Measurements from ENCODE around the gene SKA2.

DNA sequence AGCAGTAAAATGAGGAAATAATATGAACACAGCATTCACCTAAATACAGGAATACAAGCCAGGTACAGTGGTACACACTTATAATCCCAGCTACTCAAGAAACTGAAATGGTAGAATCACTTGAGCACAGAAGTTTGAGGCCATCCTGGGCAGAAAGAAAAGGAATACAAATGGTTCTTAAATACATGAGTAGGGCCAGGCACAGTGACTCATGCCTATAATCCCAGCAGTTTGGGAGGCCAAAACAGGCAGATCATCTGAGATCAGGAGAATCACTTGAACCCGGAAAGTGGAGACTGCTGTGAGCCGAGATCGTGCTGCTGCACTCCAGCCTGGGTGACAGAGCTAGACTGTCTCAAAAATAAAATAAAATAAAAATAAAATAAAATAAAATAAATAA, 31.9 kb upstream of the SKA2 start:
- TF ChIP-seq CTCF (conservative IDR thresholded peaks at IDR 0.05; ENCODE audit: low read depth in 2 of 2) (no peak), ETS1 (IDR thresholded peaks at IDR 0.05) (no peak), EZH2 (IDR thresholded peaks at IDR 0.05; ENCODE audit: low read depth, unreplicated experiment) (no peak), ZNF462 (CRISPR knock-in tag; IDR thresholded peaks at IDR 0.05) (no peak)
- TF ChIP-seq, protein P1, sequence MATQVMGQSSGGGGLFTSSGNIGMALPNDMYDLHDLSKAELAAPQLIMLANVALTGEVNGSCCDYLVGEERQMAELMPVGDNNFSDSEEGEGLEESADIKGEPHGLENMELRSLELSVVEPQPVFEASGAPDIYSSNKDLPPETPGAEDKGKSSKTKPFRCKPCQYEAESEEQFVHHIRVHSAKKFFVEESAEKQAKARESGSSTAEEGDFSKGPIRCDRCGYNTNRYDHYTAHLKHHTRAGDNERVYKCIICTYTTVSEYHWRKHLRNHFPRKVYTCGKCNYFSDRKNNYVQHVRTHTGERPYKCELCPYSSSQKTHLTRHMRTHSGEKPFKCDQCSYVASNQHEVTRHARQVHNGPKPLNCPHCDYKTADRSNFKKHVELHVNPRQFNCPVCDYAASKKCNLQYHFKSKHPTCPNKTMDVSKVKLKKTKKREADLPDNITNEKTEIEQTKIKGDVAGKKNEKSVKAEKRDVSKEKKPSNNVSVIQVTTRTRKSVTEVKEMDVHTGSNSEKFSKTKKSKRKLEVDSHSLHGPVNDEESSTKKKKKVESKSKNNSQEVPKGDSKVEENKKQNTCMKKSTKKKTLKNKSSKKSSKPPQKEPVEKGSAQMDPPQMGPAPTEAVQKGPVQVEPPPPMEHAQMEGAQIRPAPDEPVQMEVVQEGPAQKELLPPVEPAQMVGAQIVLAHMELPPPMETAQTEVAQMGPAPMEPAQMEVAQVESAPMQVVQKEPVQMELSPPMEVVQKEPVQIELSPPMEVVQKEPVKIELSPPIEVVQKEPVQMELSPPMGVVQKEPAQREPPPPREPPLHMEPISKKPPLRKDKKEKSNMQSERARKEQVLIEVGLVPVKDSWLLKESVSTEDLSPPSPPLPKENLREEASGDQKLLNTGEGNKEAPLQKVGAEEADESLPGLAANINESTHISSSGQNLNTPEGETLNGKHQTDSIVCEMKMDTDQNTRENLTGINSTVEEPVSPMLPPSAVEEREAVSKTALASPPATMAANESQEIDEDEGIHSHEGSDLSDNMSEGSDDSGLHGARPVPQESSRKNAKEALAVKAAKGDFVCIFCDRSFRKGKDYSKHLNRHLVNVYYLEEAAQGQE (IDR thresholded peaks at IDR 0.05; ENCODE audit: unreplicated experiment), result no peak

All from GM23338 (cell line).